ENCODE data around the gene SMYD1.
A peak's percentile ranks its signal among the peaks of the same experiment; 100 is the strongest.

SMYD1 gene

GRCh38 chr2:88058191-88058590 is 9.4 kb upstream of the SMYD1 start:
- Histone ChIP-seq H3K4me2 (ENCODE audit: low read length) (no peak overlapping the region), H3K36me3 (ENCODE audit: insufficient read depth, low read length) (no peaks in the 10 kb centered on the region), H3K27me3 (ENCODE audit: control insufficient read depth, insufficient read depth, low read length) (no peaks in the 10 kb centered on the region), H3K9me3 (replicated peaks; ENCODE audit: low read length) (no peaks in the 10 kb centered on the region), H3K4me1 (ENCODE audit: control insufficient read depth, insufficient read depth, low read length) (peaks cover 21% of the 10 kb centered on the region), H3K4me3 (ENCODE audit: low read length) (no peak overlapping the region), H3K9ac (ENCODE audit: low read depth, low read length) (no peak overlapping the region)

- Histone ChIP-seq H3K27me3 (ENCODE audit: control insufficient read depth, insufficient read depth, low read length) (no peaks in the 10 kb centered on the region), H3K4me3 (ENCODE audit: low read length) (no peak overlapping the region), H3K4me1 (ENCODE audit: control insufficient read depth, insufficient read depth, low read length) (peaks cover 7% of the 10 kb centered on the region), H3K4me2 (ENCODE audit: low read length) (no peak overlapping the region), H3K9ac (ENCODE audit: low read depth, low read length) (no peak overlapping the region), H3K9me3 (replicated peaks; ENCODE audit: low read length) (no peaks in the 10 kb centered on the region), H3K36me3 (ENCODE audit: insufficient read depth, low read length) (no peaks in the 10 kb centered on the region)
Measured at GRCh38 chr2:88059979-88060906, 7.4 kb upstream of the SMYD1 start.

- Histone ChIP-seq H3K27me3 (ENCODE audit: control insufficient read depth, insufficient read depth, low read length) (no peaks in the 10 kb centered on the region), H3K9ac (ENCODE audit: low read depth, low read length) (no peak overlapping the region), H3K9me3 (replicated peaks; ENCODE audit: low read length) (no peaks in the 10 kb centered on the region), H3K36me3 (ENCODE audit: insufficient read depth, low read length) (no peaks in the 10 kb centered on the region), H3K4me1 (ENCODE audit: control insufficient read depth, insufficient read depth, low read length) (peaks cover 5% of the 10 kb centered on the region), H3K4me3 (ENCODE audit: low read length) (no peak overlapping the region), H3K4me2 (ENCODE audit: low read length) (no peak overlapping the region)
Measured at GRCh38 chr2:88060907-88061275, 6.7 kb upstream of the SMYD1 start.

- Histone ChIP-seq H3K9me3 (replicated peaks; ENCODE audit: low read length) (no peaks in the 10 kb centered on the region), H3K4me1 (ENCODE audit: control insufficient read depth, insufficient read depth, low read length) (peaks cover under 1% of the 10 kb centered on the region), H3K4me3 (ENCODE audit: low read length) (no peak overlapping the region), H3K9ac (ENCODE audit: low read depth, low read length) (no peak overlapping the region), H3K36me3 (ENCODE audit: insufficient read depth, low read length) (no peaks in the 10 kb centered on the region), H3K27me3 (ENCODE audit: control insufficient read depth, insufficient read depth, low read length) (no peaks in the 10 kb centered on the region), H3K4me2 (ENCODE audit: low read length) (no peak overlapping the region)
Measured at GRCh38 chr2:88061295-88061694, 6.3 kb upstream of the SMYD1 start.

- Histone ChIP-seq H3K4me3 (ENCODE audit: low read length) (no peak overlapping the region), H3K9ac (ENCODE audit: low read depth, low read length) (no peak overlapping the region), H3K4me1 (ENCODE audit: control insufficient read depth, insufficient read depth, low read length) (peaks cover 8% of the 10 kb centered on the region), H3K4me2 (ENCODE audit: low read length) (no peak overlapping the region), H3K27me3 (ENCODE audit: control insufficient read depth, insufficient read depth, low read length) (peaks cover 9% of the 10 kb centered on the region), H3K9me3 (replicated peaks; ENCODE audit: low read length) (no peaks in the 10 kb centered on the region), H3K36me3 (ENCODE audit: insufficient read depth, low read length) (no peaks in the 10 kb centered on the region)
Measured at GRCh38 chr2:88066543-88066942, 1.1 kb upstream of the SMYD1 start.

GRCh38 chr2:88067189-88067588 is 436 bp upstream of the SMYD1 start:
- Histone ChIP-seq H3K4me3 (ENCODE audit: low read length) (peak overlapping the region; percentile 49), H3K4me1 (ENCODE audit: control insufficient read depth, insufficient read depth, low read length) (peaks cover 8% of the 10 kb centered on the region), H3K4me2 (ENCODE audit: low read length) (peak overlapping the region; percentile 42), H3K27me3 (ENCODE audit: control insufficient read depth, insufficient read depth, low read length) (peaks cover 9% of the 10 kb centered on the region), H3K36me3 (ENCODE audit: insufficient read depth, low read length) (no peaks in the 10 kb centered on the region), H3K9ac (ENCODE audit: low read depth, low read length) (peak overlapping the region; percentile 59), H3K9me3 (replicated peaks; ENCODE audit: low read length) (no peaks in the 10 kb centered on the region)

GRCh38 chr2:88068044-88068443 is 419 bp downstream of the SMYD1 start:
- no peak overlapping the region for H3K4me2 ChIP-seq (ENCODE audit: low read length)
- H3K4me3 ChIP-seq (ENCODE audit: low read length) = no peak overlapping the region
- no peaks in the 10 kb centered on the region for H3K36me3 ChIP-seq (ENCODE audit: insufficient read depth, low read length)
- H3K27me3 ChIP-seq (ENCODE audit: control insufficient read depth, insufficient read depth, low read length) = peaks cover 9% of the 10 kb centered on the region
- peaks cover 8% of the 10 kb centered on the region for H3K4me1 ChIP-seq (ENCODE audit: control insufficient read depth, insufficient read depth, low read length)
- no peaks in the 10 kb centered on the region for H3K9me3 ChIP-seq (replicated peaks; ENCODE audit: low read length)
- H3K9ac ChIP-seq (ENCODE audit: low read depth, low read length) = no peak overlapping the region

- no peak overlapping the region for H3K4me3 ChIP-seq (ENCODE audit: low read length)
Measured at GRCh38 chr2:88069117-88069516, 1.5 kb downstream of the SMYD1 start.

GRCh38 chr2:88070055-88070454 is 2.4 kb downstream of the SMYD1 start:
- no peak overlapping the region for H3K4me2 ChIP-seq (ENCODE audit: low read length)
- peaks cover 9% of the 10 kb centered on the region for H3K27me3 ChIP-seq (ENCODE audit: control insufficient read depth, insufficient read depth, low read length)
- H3K9me3 ChIP-seq (replicated peaks; ENCODE audit: low read length) = no peaks in the 10 kb centered on the region
- H3K36me3 ChIP-seq (ENCODE audit: insufficient read depth, low read length) = no peaks in the 10 kb centered on the region
- no peak overlapping the region for H3K4me3 ChIP-seq (ENCODE audit: low read length)
- H3K9ac ChIP-seq (ENCODE audit: low read depth, low read length) = no peak overlapping the region
- H3K4me1 ChIP-seq (ENCODE audit: control insufficient read depth, insufficient read depth, low read length) = peaks cover 10% of the 10 kb centered on the region

More at GRCh38 chr2:88069117-88069516, 1.5 kb downstream of the SMYD1 start:
- Histone ChIP-seq H3K27me3 (ENCODE audit: control insufficient read depth, insufficient read depth, low read length) (peaks cover 9% of the 10 kb centered on the region), H3K4me1 (ENCODE audit: control insufficient read depth, insufficient read depth, low read length) (peaks cover 8% of the 10 kb centered on the region), H3K9ac (ENCODE audit: low read depth, low read length) (no peak overlapping the region), H3K36me3 (ENCODE audit: insufficient read depth, low read length) (no peaks in the 10 kb centered on the region), H3K9me3 (replicated peaks; ENCODE audit: low read length) (no peaks in the 10 kb centered on the region), H3K4me2 (ENCODE audit: low read length) (no peak overlapping the region)

GRCh38 chr2:88071365-88071764 is 3.7 kb downstream of the SMYD1 start:
- H3K4me2 ChIP-seq (ENCODE audit: low read length) = no peak overlapping the region
- H3K4me1 ChIP-seq (ENCODE audit: control insufficient read depth, insufficient read depth, low read length) = peaks cover 13% of the 10 kb centered on the region
- no peak overlapping the region for H3K4me3 ChIP-seq (ENCODE audit: low read length)
- no peaks in the 10 kb centered on the region for H3K9me3 ChIP-seq (replicated peaks; ENCODE audit: low read length)
- H3K36me3 ChIP-seq (ENCODE audit: insufficient read depth, low read length) = no peaks in the 10 kb centered on the region
- H3K9ac ChIP-seq (ENCODE audit: low read depth, low read length) = no peak overlapping the region
- peaks cover 9% of the 10 kb centered on the region for H3K27me3 ChIP-seq (ENCODE audit: control insufficient read depth, insufficient read depth, low read length)

- H3K9me3 ChIP-seq (replicated peaks; ENCODE audit: low read length) = no peaks in the 10 kb centered on the region
- peaks cover 5% of the 10 kb centered on the region for H3K4me1 ChIP-seq (ENCODE audit: control insufficient read depth, insufficient read depth, low read length)
Measured at GRCh38 chr2:88074150-88074549, 6.5 kb downstream of the SMYD1 start.

GRCh38 chr2:88074854-88075292 is 7.2 kb downstream of the SMYD1 start:
- Histone ChIP-seq H3K4me3 (ENCODE audit: low read length) (no peak overlapping the region), H3K9ac (ENCODE audit: low read depth, low read length) (no peak overlapping the region), H3K4me1 (ENCODE audit: control insufficient read depth, insufficient read depth, low read length) (peaks cover 5% of the 10 kb centered on the region), H3K4me2 (ENCODE audit: low read length) (no peak overlapping the region), H3K9me3 (replicated peaks; ENCODE audit: low read length) (no peaks in the 10 kb centered on the region), H3K27me3 (ENCODE audit: control insufficient read depth, insufficient read depth, low read length) (peaks cover under 1% of the 10 kb centered on the region), H3K36me3 (ENCODE audit: insufficient read depth, low read length) (no peaks in the 10 kb centered on the region)

More at GRCh38 chr2:88074150-88074549, 6.5 kb downstream of the SMYD1 start:
- no peaks in the 10 kb centered on the region for H3K36me3 ChIP-seq (ENCODE audit: insufficient read depth, low read length)
- H3K9ac ChIP-seq (ENCODE audit: low read depth, low read length) = no peak overlapping the region
- H3K27me3 ChIP-seq (ENCODE audit: control insufficient read depth, insufficient read depth, low read length) = no peaks in the 10 kb centered on the region
- H3K4me2 ChIP-seq (ENCODE audit: low read length) = no peak overlapping the region
- H3K4me3 ChIP-seq (ENCODE audit: low read length) = no peak overlapping the region
